ENCODE measurements around the gene ACTR1A. TPM values are rescaled to one million over a fixed set of nuclear protein-coding genes. Genes with fewer than 3 reads are reported as not detected.

The ACTR1A gene
- polyA plus RNA-seq, 3 donors, result 72.7 to 79.4 (median 79.0) TPM

- no peak overlapping the region for H3K4me3 ChIP-seq (replicated peaks in 1 of 3; ENCODE audit: low read depth in 2 of 3, low read length in 3 of 3)
- Mint-ChIP-seq H3K27ac (peak overlapping the region in 1 of 7 donors; percentile 25), H3K4me1 (peaks cover 2% of the 10 kb centered on the region), H3K27me3 (ENCODE audit: low read depth in 3 of 3) (peaks cover 0 to 3% (median 0%) of the 10 kb centered on the region in 3 donors), H3K36me3 (peaks cover 49 to 65% of the 10 kb centered on the region in 2 donors), H3K9me3 (peaks cover 0 to 1% (median 0%) of the 10 kb centered on the region in 7 donors), H3K4me3 (no peak overlapping the region)
- WGBS (ENCODE audit: insufficient coverage), result 100% methylated on average over 3 of the region's 4 CpGs
- no peak overlapping the region for H3K9ac ChIP-seq (ENCODE audit: insufficient read depth, low read length, poor library complexity, severe bottlenecking)
- H2AFZ ChIP-seq (ENCODE audit: insufficient read depth, low read depth, low read length, poor library complexity, severe bottlenecking), result no peak overlapping the region
- no peaks in the 10 kb centered on the region for H3K9me3 ChIP-seq (replicated peaks in 1 of 2; ENCODE audit: control insufficient read depth in 1 of 2, insufficient read depth in 1 of 2, low read length in 2 of 2)
- intact Hi-C loops (cut with micrococcal nuclease), result no loop called here
- H3K36me3 ChIP-seq (replicated peaks in 1 of 2; ENCODE audit: control insufficient read depth in 1 of 2, insufficient read depth in 2 of 2, low read length in 2 of 2), result peaks cover 36 to 66% of the 10 kb centered on the region in 2 donors
- H3K4me2 ChIP-seq (replicated peaks; ENCODE audit: extremely low read depth, low read length, poor library complexity, severe bottlenecking), result no peak overlapping the region
- H4K20me1 ChIP-seq (ENCODE audit: insufficient read depth, low read length), result peaks cover 84% of the 10 kb centered on the region
- no peaks in the 10 kb centered on the region for H3K4me1 ChIP-seq (ENCODE audit: control insufficient read depth in 1 of 2, insufficient read depth in 2 of 2, low read length in 2 of 2)
- H3K27ac ChIP-seq (ENCODE audit: low read depth in 1 of 2, low read length in 2 of 2), result no peak overlapping the region
- peaks cover 26% of the 10 kb centered on the region for H3K79me2 ChIP-seq (ENCODE audit: insufficient read depth, low read length)
- no peak for DNase-seq
- no peak for TF ChIP-seq CTCF (IDR thresholded peaks at IDR 0.05)
- H3K27me3 ChIP-seq (ENCODE audit: control insufficient read depth in 2 of 2, insufficient read depth in 2 of 2, low read length in 2 of 2), result no peaks in the 10 kb centered on the region
Measured at GRCh38 chr10:102524746-102525145, 22.2 kb upstream of the ACTR1A start.

DNA sequence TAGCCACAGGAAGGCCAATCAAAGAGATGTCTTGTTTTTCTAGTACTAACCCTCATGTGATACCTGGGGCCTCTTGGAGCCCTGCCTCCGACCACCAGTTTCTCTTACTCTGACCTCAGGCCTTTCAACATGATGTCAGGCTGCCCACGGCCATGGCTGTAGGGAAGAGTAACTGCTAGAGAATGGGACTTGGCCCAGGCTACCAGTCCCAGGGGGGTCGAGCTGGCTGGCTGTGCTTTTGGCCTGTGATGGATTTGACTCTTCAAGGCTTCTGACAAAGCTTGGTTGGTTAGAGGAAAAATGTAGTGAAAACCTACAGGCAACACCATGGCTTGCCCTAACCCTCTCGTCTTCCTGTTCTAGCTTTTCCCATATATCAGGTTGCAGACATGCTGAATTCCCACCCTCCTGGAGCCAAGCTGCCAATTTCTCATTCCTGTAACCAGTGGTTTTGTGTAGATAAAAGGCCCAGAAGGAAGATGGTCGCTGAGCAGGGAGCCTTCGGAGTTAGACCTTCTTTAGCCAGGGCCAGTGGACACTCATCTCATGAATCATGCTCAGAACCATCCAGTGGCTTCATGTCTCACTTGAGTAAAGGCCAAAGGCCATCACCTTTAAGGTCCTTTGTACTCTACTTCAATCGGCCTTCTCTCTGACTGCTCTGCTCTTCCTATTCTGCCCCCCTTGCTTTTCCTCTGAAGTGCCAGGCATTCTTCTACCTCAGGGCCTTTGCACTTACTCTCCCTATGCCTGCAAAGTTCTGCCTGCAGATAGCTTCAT, 20.9 kb upstream of the ACTR1A start:
- no peak overlapping the region for H3K4me2 ChIP-seq (replicated peaks; ENCODE audit: extremely low read depth, low read length, poor library complexity, severe bottlenecking)
- H3K79me2 ChIP-seq (ENCODE audit: insufficient read depth, low read length), result peaks cover 26% of the 10 kb centered on the region
- no peak overlapping the region for H3K27ac ChIP-seq (ENCODE audit: low read depth in 1 of 2, low read length in 2 of 2)
- H3K4me1 ChIP-seq (ENCODE audit: control insufficient read depth in 1 of 2, insufficient read depth in 2 of 2, low read length in 2 of 2), result no peaks in the 10 kb centered on the region
- H4K20me1 ChIP-seq (ENCODE audit: insufficient read depth, low read length), result peaks cover 86% of the 10 kb centered on the region
- H3K27me3 ChIP-seq (ENCODE audit: control insufficient read depth in 2 of 2, insufficient read depth in 2 of 2, low read length in 2 of 2), result no peaks in the 10 kb centered on the region
- DNase-seq, result no peak
- WGBS (ENCODE audit: insufficient coverage), result 100% methylated on average over 5 of the region's 7 CpGs
- H3K36me3 ChIP-seq (replicated peaks in 1 of 2; ENCODE audit: control insufficient read depth in 1 of 2, insufficient read depth in 2 of 2, low read length in 2 of 2), result peaks cover 40 to 65% of the 10 kb centered on the region in 2 donors
- H3K9me3 ChIP-seq (replicated peaks in 1 of 2; ENCODE audit: control insufficient read depth in 1 of 2, insufficient read depth in 1 of 2, low read length in 2 of 2), result no peaks in the 10 kb centered on the region
- peaks cover 0 to 1% (median 0%) of the 10 kb centered on the region in 7 donors for H3K9me3 Mint-ChIP-seq
- peaks cover 0 to 3% (median 0%) of the 10 kb centered on the region in 3 donors for H3K27me3 Mint-ChIP-seq (ENCODE audit: low read depth in 3 of 3)
- peaks cover 54 to 73% of the 10 kb centered on the region in 2 donors for H3K36me3 Mint-ChIP-seq
- no peak overlapping the region for H2AFZ ChIP-seq (ENCODE audit: insufficient read depth, low read depth, low read length, poor library complexity, severe bottlenecking)
- intact Hi-C loops (cut with micrococcal nuclease), result no loop called here
- no peak overlapping the region for H3K4me3 Mint-ChIP-seq
- H3K27ac Mint-ChIP-seq, result peak overlapping the region in 4 of 7 donors; percentile 1 to 68 (median 16)
- H3K9ac ChIP-seq (ENCODE audit: insufficient read depth, low read length, poor library complexity, severe bottlenecking), result no peak overlapping the region
- no peak overlapping the region for H3K4me3 ChIP-seq (replicated peaks in 1 of 3; ENCODE audit: low read depth in 2 of 3, low read length in 3 of 3)
- no peak for TF ChIP-seq CTCF (IDR thresholded peaks at IDR 0.05)
- peaks cover 2% of the 10 kb centered on the region for H3K4me1 Mint-ChIP-seq
